Measurements from ENCODE around the gene EYA2. TPM values are rescaled to one million over a fixed set of nuclear protein-coding genes. Genes with fewer than 3 reads are reported as not detected.

Gene EYA2
- total RNA-seq, 1 experiment from 2014 or later: not detected

- POLR2A ChIA-PET: no interaction called here
- TF ChIP-seq CTCF (IDR thresholded peaks at IDR 0.05; ENCODE audit: unreplicated experiment): no peak
- DNase-seq (ENCODE audit: unreplicated experiment): no peak
- intact Hi-C loops (cut with micrococcal nuclease): no loop called here
- Mint-ChIP-seq H3K27ac (ENCODE audit: low read depth, unreplicated experiment) (no peak overlapping the region), H3K4me3 (ENCODE audit: unreplicated experiment) (no peak overlapping the region), H3K27me3 (ENCODE audit: insufficient read depth, unreplicated experiment) (no peaks in the 10 kb centered on the region), H3K9me3 (ENCODE audit: unreplicated experiment) (no peaks in the 10 kb centered on the region), H3K36me3 (ENCODE audit: insufficient read depth, unreplicated experiment) (no peaks in the 10 kb centered on the region), H3K4me1 (ENCODE audit: insufficient read depth, unreplicated experiment) (no peaks in the 10 kb centered on the region)
- CTCF ChIA-PET: interaction anchor here (0.7 kb wide), 1 partner anchor 16 kb away, joined by 3 read pairs; no protein-coding TSS in a partner anchor
- BruUV-seq (replicated peaks): no TSS peak
Measured at GRCh38 chr20:46850416-46850815, 44.2 kb upstream of the EYA2 start.

- BruUV-seq (replicated peaks): no TSS peak
- no peaks in the 10 kb centered on the region for H3K4me1 Mint-ChIP-seq (ENCODE audit: insufficient read depth, unreplicated experiment)
- CTCF ChIA-PET: no interaction called here
Measured at GRCh38 chr20:46850896-46851295, 43.7 kb upstream of the EYA2 start.

GRCh38 chr20:46851746-46852145 lies 42.9 kb upstream of the EYA2 start:
- Mint-ChIP-seq H3K27ac (ENCODE audit: low read depth, unreplicated experiment) (no peak overlapping the region), H3K36me3 (ENCODE audit: insufficient read depth, unreplicated experiment) (no peaks in the 10 kb centered on the region)
- CTCF ChIA-PET: interaction anchor here (0.5 to 0.7 kb wide), 3 partner anchors 103 to 291 kb away, joined by 3 to 4 read pairs (median 3); no protein-coding TSS in a partner anchor

More at GRCh38 chr20:46850896-46851295, 43.7 kb upstream of the EYA2 start:
- Mint-ChIP-seq H3K9me3 (ENCODE audit: unreplicated experiment) (no peaks in the 10 kb centered on the region), H3K27ac (ENCODE audit: low read depth, unreplicated experiment) (no peak overlapping the region), H3K36me3 (ENCODE audit: insufficient read depth, unreplicated experiment) (no peaks in the 10 kb centered on the region), H3K27me3 (ENCODE audit: insufficient read depth, unreplicated experiment) (no peaks in the 10 kb centered on the region), H3K4me3 (ENCODE audit: unreplicated experiment) (no peak overlapping the region)
- TF ChIP-seq CTCF (IDR thresholded peaks at IDR 0.05; ENCODE audit: unreplicated experiment): no peak
- DNase-seq (ENCODE audit: unreplicated experiment): no peak
- POLR2A ChIA-PET: no interaction called here
- intact Hi-C loops (cut with micrococcal nuclease): no loop called here

GRCh38 chr20:46852313-46852712 lies 42.3 kb upstream of the EYA2 start:
- ChIA-PET CTCF (interaction anchor here (0.5 to 0.6 kb wide), 2 partner anchors 104 to 290 kb away, joined by 3 to 4 read pairs; no protein-coding TSS in a partner anchor), POLR2A (no interaction called here)
- BruUV-seq (replicated peaks): no TSS peak
- Mint-ChIP-seq H3K9me3 (ENCODE audit: unreplicated experiment) (no peaks in the 10 kb centered on the region), H3K27me3 (ENCODE audit: insufficient read depth, unreplicated experiment) (no peaks in the 10 kb centered on the region), H3K4me3 (ENCODE audit: unreplicated experiment) (no peak overlapping the region), H3K27ac (ENCODE audit: low read depth, unreplicated experiment) (no peak overlapping the region), H3K4me1 (ENCODE audit: insufficient read depth, unreplicated experiment) (no peaks in the 10 kb centered on the region), H3K36me3 (ENCODE audit: insufficient read depth, unreplicated experiment) (no peaks in the 10 kb centered on the region)
- no peak for DNase-seq (ENCODE audit: unreplicated experiment)
- TF ChIP-seq CTCF (IDR thresholded peaks at IDR 0.05; ENCODE audit: unreplicated experiment): no peak
- intact Hi-C loops (cut with micrococcal nuclease): no loop called here

More at GRCh38 chr20:46851746-46852145, 42.9 kb upstream of the EYA2 start:
- no peaks in the 10 kb centered on the region for H3K4me1 Mint-ChIP-seq (ENCODE audit: insufficient read depth, unreplicated experiment)
- no peak overlapping the region for H3K4me3 Mint-ChIP-seq (ENCODE audit: unreplicated experiment)
- BruUV-seq (replicated peaks): no TSS peak
- DNase-seq (ENCODE audit: unreplicated experiment): no peak
- no peaks in the 10 kb centered on the region for H3K27me3 Mint-ChIP-seq (ENCODE audit: insufficient read depth, unreplicated experiment)
- intact Hi-C loops (cut with micrococcal nuclease): no loop called here
- POLR2A ChIA-PET: no interaction called here
- TF ChIP-seq CTCF (IDR thresholded peaks at IDR 0.05; ENCODE audit: unreplicated experiment): no peak
- no peaks in the 10 kb centered on the region for H3K9me3 Mint-ChIP-seq (ENCODE audit: unreplicated experiment)

Measured in MCF 10A (cell line).